ENCODE measurements around the gene GKAP1.

Gene GKAP1

DNA sequence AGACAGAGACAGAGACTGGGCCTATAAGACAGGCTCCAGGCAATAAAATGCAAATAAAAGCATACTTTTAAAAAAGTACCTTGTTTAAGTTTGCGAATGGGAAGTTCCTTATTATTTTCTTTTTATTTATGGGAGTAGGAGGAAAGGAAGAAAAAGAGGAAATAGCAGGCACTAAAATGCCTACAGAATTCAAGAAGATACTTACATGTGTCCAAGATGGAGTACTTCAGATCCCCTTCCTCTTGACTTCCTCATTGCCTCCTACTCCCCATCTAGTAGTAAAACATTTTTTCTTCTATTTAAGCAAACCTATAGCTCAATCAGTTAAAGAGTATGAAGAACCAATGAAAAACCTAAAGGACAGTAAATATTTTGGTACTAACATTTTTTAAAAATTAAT is 24.8 kb downstream of the GKAP1 start:
- peaks cover 0 to 9% of the 10 kb centered on the region in 2 donors for H3K36me3 ChIP-seq (replicated peaks in 1 of 2; ENCODE audit: control insufficient read depth in 2 of 2, insufficient read depth in 2 of 2, low read length in 2 of 2)
- 100% methylated on average over 1 of the region's 1 CpG; no CpG with 5 or more reads in 1 of the 2 donors for WGBS, 2 donors (ENCODE audit: extremely low coverage in 2 of 2, insufficient read length in 2 of 2, insufficient replicate concordance in 1 of 2)
- no peak overlapping the region for H3K18ac ChIP-seq (ENCODE audit: low read length)
- no peak overlapping the region for H2BK12ac ChIP-seq (ENCODE audit: low read length)
- H2AK5ac ChIP-seq (ENCODE audit: low read depth, low read length) = no peak overlapping the region
- H3K14ac ChIP-seq (ENCODE audit: low read length) = no peak overlapping the region
- H3K23ac ChIP-seq (ENCODE audit: low read depth, low read length, poor library complexity) = no peak overlapping the region
- DNase-seq (ENCODE audit: low spot score) = no peak
- no peaks in the 10 kb centered on the region for H3K27me3 ChIP-seq (ENCODE audit: control insufficient read depth in 3 of 3, insufficient read depth in 3 of 3, low read depth in 1 of 3, low read length in 3 of 3)
- H2BK15ac ChIP-seq (ENCODE audit: low read length) = no peak overlapping the region
- no peak overlapping the region for H4K91ac ChIP-seq (ENCODE audit: low read depth, low read length, poor library complexity)
- no peak overlapping the region for H3K4me2 ChIP-seq (ENCODE audit: insufficient read depth, low read length, poor library complexity, severe bottlenecking)
- H3K4ac ChIP-seq (ENCODE audit: low read length) = no peak overlapping the region
- no peak overlapping the region for H3K27ac ChIP-seq (replicated peaks; ENCODE audit: low read length)
- no peaks in the 10 kb centered on the region for H3K79me1 ChIP-seq (ENCODE audit: low read depth, low read length)
- H3K4me1 ChIP-seq (ENCODE audit: control insufficient read depth in 2 of 2, insufficient read depth in 1 of 2, low read depth in 1 of 2, low read length in 2 of 2) = no peaks in the 10 kb centered on the region
- no peak overlapping the region for H2BK120ac ChIP-seq (ENCODE audit: low read depth, low read length)
- H3K4me3 ChIP-seq (ENCODE audit: low read length in 2 of 2) = no peak overlapping the region
- no peak overlapping the region for H4K8ac ChIP-seq (ENCODE audit: low read depth, low read length)
- H3K9me3 ChIP-seq (replicated peaks in 1 of 2; ENCODE audit: control insufficient read depth in 2 of 2, insufficient read depth in 1 of 2, low read depth in 1 of 2, low read length in 2 of 2) = no peaks in the 10 kb centered on the region
- H3K9ac ChIP-seq (ENCODE audit: low read depth, low read length, poor library complexity) = no peak overlapping the region
- no peak overlapping the region for H2AFZ ChIP-seq (ENCODE audit: low read length)
- H2BK5ac ChIP-seq (ENCODE audit: low read length) = no peak overlapping the region

DNA sequence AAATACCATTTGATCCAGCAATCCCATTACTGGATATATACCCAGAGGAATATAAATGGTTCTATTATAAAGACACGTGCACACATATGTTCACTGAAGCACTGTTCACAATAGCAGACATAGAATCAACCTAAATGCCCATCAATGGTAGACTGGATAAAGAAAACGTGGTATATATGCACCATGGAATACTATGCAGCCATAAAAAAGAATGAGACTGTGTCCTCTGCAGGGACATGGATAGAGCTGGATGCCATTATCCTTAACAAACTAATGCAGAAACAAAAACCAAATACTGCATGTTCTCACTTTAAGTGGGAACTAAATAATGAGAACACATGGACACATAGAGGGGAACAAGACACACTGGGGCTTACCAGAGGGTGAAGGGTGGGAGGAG is 39.4 kb downstream of the GKAP1 start:
- Histone ChIP-seq H3K23ac (ENCODE audit: low read depth, low read length, poor library complexity) (no peak overlapping the region), H3K36me3 (replicated peaks in 1 of 2; ENCODE audit: control insufficient read depth in 2 of 2, insufficient read depth in 2 of 2, low read length in 2 of 2) (peaks cover 0 to 5% of the 10 kb centered on the region in 2 donors), H4K91ac (ENCODE audit: low read depth, low read length, poor library complexity) (no peak overlapping the region), H3K4me3 (ENCODE audit: low read length in 2 of 2) (no peak overlapping the region), H2AFZ (ENCODE audit: low read length) (no peak overlapping the region), H3K4ac (ENCODE audit: low read length) (no peak overlapping the region), H2AK5ac (ENCODE audit: low read depth, low read length) (no peak overlapping the region), H3K4me1 (ENCODE audit: control insufficient read depth in 2 of 2, insufficient read depth in 1 of 2, low read depth in 1 of 2, low read length in 2 of 2) (no peaks in the 10 kb centered on the region), H2BK120ac (ENCODE audit: low read depth, low read length) (no peak overlapping the region), H2BK15ac (ENCODE audit: low read length) (no peak overlapping the region), H2BK5ac (ENCODE audit: low read length) (no peak overlapping the region), H4K8ac (ENCODE audit: low read depth, low read length) (no peak overlapping the region), H3K14ac (ENCODE audit: low read length) (no peak overlapping the region), H3K9me3 (replicated peaks in 1 of 2; ENCODE audit: control insufficient read depth in 2 of 2, insufficient read depth in 1 of 2, low read depth in 1 of 2, low read length in 2 of 2) (no peaks in the 10 kb centered on the region), H3K27ac (replicated peaks; ENCODE audit: low read length) (no peak overlapping the region), H3K79me1 (ENCODE audit: low read depth, low read length) (no peaks in the 10 kb centered on the region), H3K18ac (ENCODE audit: low read length) (no peak overlapping the region), H3K4me2 (ENCODE audit: insufficient read depth, low read length, poor library complexity, severe bottlenecking) (no peak overlapping the region), H3K27me3 (ENCODE audit: control insufficient read depth in 3 of 3, insufficient read depth in 3 of 3, low read depth in 1 of 3, low read length in 3 of 3) (no peaks in the 10 kb centered on the region), H3K9ac (ENCODE audit: low read depth, low read length, poor library complexity) (no peak overlapping the region), H2BK12ac (ENCODE audit: low read length) (no peak overlapping the region)
- WGBS, 2 donors (ENCODE audit: extremely low coverage in 2 of 2, insufficient read length in 2 of 2, insufficient replicate concordance in 1 of 2) = no CpG with 5 or more reads among the region's 2 CpGs
- DNase-seq (ENCODE audit: low spot score) = no peak

DNA sequence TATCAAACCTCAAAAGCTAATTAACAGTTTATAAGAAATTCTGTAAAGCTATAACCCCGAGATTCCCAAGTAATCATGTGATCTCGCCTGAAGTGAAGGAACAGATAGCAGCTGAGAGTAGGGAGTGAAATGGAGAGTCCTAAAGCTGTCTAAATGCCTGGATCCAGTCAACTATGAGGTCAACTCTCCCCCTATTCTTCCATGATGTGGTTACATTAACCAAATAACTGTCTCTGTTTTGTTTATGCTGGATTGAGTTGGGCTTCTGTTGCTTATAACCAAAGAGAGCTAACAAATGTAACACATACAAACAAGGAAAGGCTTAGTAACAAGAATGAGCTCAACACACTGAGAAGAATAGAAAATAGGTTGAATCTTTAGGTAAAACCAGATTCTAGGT is 41.6 kb downstream of the GKAP1 start:
- Histone ChIP-seq H3K27ac (replicated peaks; ENCODE audit: low read length) (no peak overlapping the region), H3K14ac (ENCODE audit: low read length) (no peak overlapping the region), H3K9me3 (replicated peaks in 1 of 2; ENCODE audit: control insufficient read depth in 2 of 2, insufficient read depth in 1 of 2, low read depth in 1 of 2, low read length in 2 of 2) (no peaks in the 10 kb centered on the region), H3K79me1 (ENCODE audit: low read depth, low read length) (no peaks in the 10 kb centered on the region), H2AK5ac (ENCODE audit: low read depth, low read length) (no peak overlapping the region), H3K27me3 (ENCODE audit: control insufficient read depth in 3 of 3, insufficient read depth in 3 of 3, low read depth in 1 of 3, low read length in 3 of 3) (no peaks in the 10 kb centered on the region), H3K4me1 (ENCODE audit: control insufficient read depth in 2 of 2, insufficient read depth in 1 of 2, low read depth in 1 of 2, low read length in 2 of 2) (no peaks in the 10 kb centered on the region), H3K18ac (ENCODE audit: low read length) (no peak overlapping the region), H2BK12ac (ENCODE audit: low read length) (no peak overlapping the region), H3K4me2 (ENCODE audit: insufficient read depth, low read length, poor library complexity, severe bottlenecking) (no peak overlapping the region), H4K8ac (ENCODE audit: low read depth, low read length) (no peak overlapping the region), H2BK5ac (ENCODE audit: low read length) (no peak overlapping the region), H3K23ac (ENCODE audit: low read depth, low read length, poor library complexity) (no peak overlapping the region), H3K4ac (ENCODE audit: low read length) (no peak overlapping the region), H2BK120ac (ENCODE audit: low read depth, low read length) (no peak overlapping the region), H4K91ac (ENCODE audit: low read depth, low read length, poor library complexity) (no peak overlapping the region), H3K9ac (ENCODE audit: low read depth, low read length, poor library complexity) (no peak overlapping the region), H3K36me3 (replicated peaks in 1 of 2; ENCODE audit: control insufficient read depth in 2 of 2, insufficient read depth in 2 of 2, low read length in 2 of 2) (no peaks in the 10 kb centered on the region), H2AFZ (ENCODE audit: low read length) (no peak overlapping the region), H3K4me3 (ENCODE audit: low read length in 2 of 2) (no peak overlapping the region), H2BK15ac (ENCODE audit: low read length) (no peak overlapping the region)
- no CpG with 5 or more reads among the region's 2 CpGs for WGBS, 2 donors (ENCODE audit: extremely low coverage in 2 of 2, insufficient read length in 2 of 2, insufficient replicate concordance in 1 of 2)
- no peak for DNase-seq (ENCODE audit: low spot score)

DNA sequence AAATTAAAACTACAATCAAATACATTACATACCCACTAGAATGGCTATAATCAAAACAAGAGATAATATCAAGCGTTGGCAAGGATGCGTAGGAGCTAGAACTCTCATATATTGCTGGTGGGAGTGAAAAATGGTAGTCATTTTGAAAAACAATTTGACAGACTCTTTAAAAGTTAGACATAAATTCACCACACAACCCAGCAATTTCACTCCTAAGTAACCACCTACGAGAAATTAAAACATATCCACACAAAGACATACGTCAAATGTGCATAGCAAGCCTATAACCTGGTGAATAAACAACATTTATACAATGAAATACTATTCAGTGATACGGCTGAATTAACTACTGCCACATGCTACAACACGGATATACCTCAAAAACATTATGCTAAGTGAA is 44.7 kb downstream of the GKAP1 start:
- Histone ChIP-seq H2BK5ac (ENCODE audit: low read length) (no peak overlapping the region), H3K9me3 (replicated peaks in 1 of 2; ENCODE audit: control insufficient read depth in 2 of 2, insufficient read depth in 1 of 2, low read depth in 1 of 2, low read length in 2 of 2) (no peaks in the 10 kb centered on the region), H3K14ac (ENCODE audit: low read length) (no peak overlapping the region), H3K4me2 (ENCODE audit: insufficient read depth, low read length, poor library complexity, severe bottlenecking) (no peak overlapping the region), H3K36me3 (replicated peaks in 1 of 2; ENCODE audit: control insufficient read depth in 2 of 2, insufficient read depth in 2 of 2, low read length in 2 of 2) (no peaks in the 10 kb centered on the region), H4K91ac (ENCODE audit: low read depth, low read length, poor library complexity) (no peak overlapping the region), H2BK15ac (ENCODE audit: low read length) (no peak overlapping the region), H2BK12ac (ENCODE audit: low read length) (no peak overlapping the region), H2AK5ac (ENCODE audit: low read depth, low read length) (no peak overlapping the region), H3K4me1 (ENCODE audit: control insufficient read depth in 2 of 2, insufficient read depth in 1 of 2, low read depth in 1 of 2, low read length in 2 of 2) (no peaks in the 10 kb centered on the region), H4K8ac (ENCODE audit: low read depth, low read length) (no peak overlapping the region), H3K9ac (ENCODE audit: low read depth, low read length, poor library complexity) (no peak overlapping the region), H3K27ac (replicated peaks; ENCODE audit: low read length) (no peak overlapping the region), H2AFZ (ENCODE audit: low read length) (no peak overlapping the region), H3K79me1 (ENCODE audit: low read depth, low read length) (no peaks in the 10 kb centered on the region), H2BK120ac (ENCODE audit: low read depth, low read length) (no peak overlapping the region), H3K18ac (ENCODE audit: low read length) (no peak overlapping the region), H3K27me3 (ENCODE audit: control insufficient read depth in 3 of 3, insufficient read depth in 3 of 3, low read depth in 1 of 3, low read length in 3 of 3) (no peaks in the 10 kb centered on the region), H3K23ac (ENCODE audit: low read depth, low read length, poor library complexity) (no peak overlapping the region), H3K4ac (ENCODE audit: low read length) (no peak overlapping the region), H3K4me3 (ENCODE audit: low read length in 2 of 2) (no peak overlapping the region)
- no peak for DNase-seq (ENCODE audit: low spot score)
- no CpG with 5 or more reads among the region's 6 CpGs for WGBS, 2 donors (ENCODE audit: extremely low coverage in 2 of 2, insufficient read length in 2 of 2, insufficient replicate concordance in 1 of 2)
